Left cardiac atrium (tissue), 4 donors: ENCODE results near the gene SMAD6. TPM values are rescaled to one million over a fixed set of nuclear protein-coding genes. Genes with fewer than 3 reads are reported as not detected.
"Not testable (repeated sequence)": the region's sequence is repeated elsewhere in the genome, so short reads cannot be mapped to it uniquely, and the experiment has no call there.

Experiments
- ATAC-seq, 2 donors: fragments of 200-7000 bp; cut with Tn5 transposase; one replicate each; pipeline ENCODE4 v1.9.1; 2020; ENCODE audit warnings: mild to moderate bottlenecking in 2 of 2, moderate library complexity in 2 of 2
- DNase-seq: peaks from one replicate; pipeline ENCODE4 v3.0.0-alpha.2; 2020
- intact Hi-C, 2 donors: fragments of 100-400 bp; cut with DNase I; formaldehyde crosslinking; loops; one replicate each; pipeline versions ENCODE4 v1.14.1 to v1.15.1; 2022 to 2023
- total RNA-seq, 2 donors: library from RNA; stranded (reverse); fragmentation: NEBNext Ultra II Directional; extraction: Animal tissue kit (Norgen Biotek cat#: 25700); gene quantifications; one replicate each; pipeline ENCODE4 v1.2.1, GENCODE V29; 2021
- donor health status: DM: no; HTN: yes; CAD: no.
- donor health status: DM: no; HTN: yes; CAD: no; lungs with severe emphysema.
- donor health status: DM: yes; HTN: yes; CAD: no.
- donor health status: Dilated cardiomyopathy.

SMAD6 gene
- total RNA-seq, 2 donors from 2014 or later: 13.5 to 51.5 TPM

DNA sequence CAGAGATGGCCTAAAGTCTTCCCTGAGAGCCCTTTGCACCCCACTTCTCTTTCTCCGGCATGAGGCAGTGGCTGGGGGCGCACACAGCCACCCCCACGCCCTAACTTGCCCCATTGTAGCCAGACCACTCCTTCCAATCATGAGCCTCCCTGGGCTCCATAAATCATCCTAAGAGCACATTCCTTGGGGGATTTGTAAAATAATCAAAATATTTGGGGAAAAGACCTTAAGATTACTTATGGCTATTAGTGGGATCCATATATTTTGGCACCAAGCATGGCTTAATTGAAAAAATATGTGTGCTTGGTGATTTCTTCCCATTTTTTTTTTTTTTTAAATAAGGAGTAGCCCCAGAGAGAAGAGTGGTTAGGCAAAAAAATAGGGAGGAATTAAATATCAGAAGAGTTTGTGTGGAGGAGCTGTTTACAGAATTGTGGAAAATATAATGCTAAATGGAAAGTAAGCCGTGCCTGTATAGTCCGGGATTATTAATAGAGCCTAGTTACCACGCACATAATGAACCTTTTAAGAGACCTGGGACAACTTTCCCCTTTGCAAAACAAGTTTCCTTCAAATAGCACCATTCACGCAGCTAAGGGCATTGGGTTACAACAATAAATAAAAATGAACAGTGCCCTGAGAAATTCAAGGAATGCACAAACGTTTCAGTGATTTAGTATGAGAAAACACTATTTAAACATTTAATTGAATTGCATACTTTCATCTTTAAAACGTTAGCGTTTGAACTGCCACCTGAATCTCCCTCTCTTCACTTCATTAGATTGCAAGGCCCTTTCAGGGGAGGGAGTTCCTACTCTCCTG lies 46.1 kb downstream of the SMAD6 start:
- intact Hi-C loops: no loop called here
- DNase-seq: no peak
- ATAC-seq: no peak

DNA sequence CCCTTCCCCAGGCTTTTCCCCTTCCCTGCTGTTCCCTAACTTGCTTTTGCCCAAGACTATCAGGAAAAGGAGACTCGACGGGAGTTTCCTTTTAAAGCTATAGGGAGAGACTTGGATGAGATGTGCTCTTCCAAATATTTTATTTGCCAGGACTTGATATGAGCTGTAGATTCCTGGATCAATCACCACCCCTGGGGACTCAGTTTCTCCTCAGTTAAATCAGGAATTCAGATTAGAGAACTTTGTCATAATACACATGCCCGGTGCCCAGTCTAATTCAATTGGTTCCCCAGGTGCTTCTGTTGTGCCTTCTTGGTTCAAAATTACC lies 46.6 kb downstream of the SMAD6 start:
- intact Hi-C loops: no loop called here
- DNase-seq: peak; percentile 0
- ATAC-seq: no peak

- DNase-seq (peak; percentile 20), ATAC-seq (peak; percentile 32 to 45)
- intact Hi-C loops: no loop called here
Observed at GRCh38 chr15:66749841-66750575, 48.0 kb downstream of the SMAD6 start.

GRCh38 chr15:66750609-66751008 lies 48.6 kb downstream of the SMAD6 start:
- ATAC-seq (no peak), DNase-seq (peak; percentile 15)
- intact Hi-C loops: no loop called here

DNA sequence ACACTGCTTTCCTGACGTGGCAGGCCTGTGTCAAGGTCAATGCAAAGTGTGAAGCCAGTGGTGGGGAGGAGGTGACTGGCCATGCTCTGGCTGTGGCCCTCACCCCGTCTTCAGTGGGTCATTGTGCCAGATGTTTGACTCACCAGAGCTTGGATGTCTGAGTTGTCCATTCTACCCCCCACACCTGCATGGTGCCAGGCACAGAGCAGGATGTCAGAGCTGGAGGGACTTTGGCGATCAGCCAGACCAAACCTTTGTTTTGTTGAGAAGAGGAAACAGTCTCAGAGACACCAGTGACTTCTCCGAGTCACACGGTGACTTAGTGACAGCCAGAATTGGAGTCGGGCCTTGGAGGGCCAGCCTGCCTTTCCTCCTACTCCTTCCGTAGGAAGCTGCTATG lies 49.5 kb downstream of the SMAD6 start:
- intact Hi-C loops: no loop called here
- peak; percentile 17 to 51 for ATAC-seq
- DNase-seq: peak; percentile 46

DNA sequence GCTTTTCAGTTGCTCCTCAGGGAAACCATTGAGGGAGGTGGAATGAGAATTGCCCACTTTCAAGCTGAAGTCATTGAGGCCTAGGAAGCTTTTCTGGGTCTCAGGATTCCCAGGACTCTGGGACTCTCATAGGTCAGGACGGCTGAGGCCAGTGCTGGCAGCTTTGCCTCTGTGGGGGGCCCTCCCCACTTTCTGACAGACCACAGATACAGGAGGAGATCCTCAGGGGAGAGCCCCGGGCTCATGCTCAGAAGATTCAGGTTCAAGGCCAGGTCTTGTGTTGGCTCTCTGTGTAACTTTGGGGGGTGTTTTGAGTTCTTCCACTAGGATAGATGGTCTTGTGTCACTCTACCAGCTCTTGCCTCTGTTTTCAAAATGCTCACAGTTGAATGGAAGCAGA lies 50.0 kb downstream of the SMAD6 start:
- no peak for ATAC-seq
- DNase-seq: peak; percentile 19
- intact Hi-C loops: no loop called here

DNA sequence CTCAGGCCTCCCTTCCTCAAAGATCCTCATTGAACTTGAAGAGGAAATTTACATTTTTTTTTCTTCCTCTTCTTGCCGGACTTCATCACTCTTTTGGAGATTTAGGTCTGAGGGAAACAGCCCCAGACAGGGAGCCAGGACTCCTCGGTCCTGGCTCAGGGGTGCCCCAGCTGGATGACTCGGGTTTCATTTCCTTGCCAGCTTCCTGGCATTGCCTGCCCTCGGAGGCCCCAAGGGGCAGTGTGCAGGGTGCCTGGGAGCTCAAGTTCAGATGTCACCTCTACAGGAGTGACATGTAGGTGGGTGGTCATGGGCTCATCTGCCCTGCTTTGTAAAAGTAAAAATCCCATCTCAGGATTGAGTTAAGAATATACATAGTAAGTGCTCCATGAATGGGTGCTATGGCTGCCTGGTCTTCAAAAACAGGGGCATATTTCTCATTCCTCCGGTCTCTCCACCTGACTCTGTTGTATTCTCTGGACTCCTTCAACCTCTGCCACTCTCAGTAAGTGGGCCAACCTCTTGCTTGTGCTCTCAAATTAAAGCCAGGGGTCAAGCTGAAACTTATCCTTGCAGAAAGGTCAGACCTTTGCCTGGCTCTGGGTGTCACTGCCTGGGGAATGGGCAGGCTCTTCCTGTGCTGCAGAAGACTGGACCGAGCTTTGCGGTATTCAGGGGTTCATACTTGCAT lies 51.8 kb downstream of the SMAD6 start:
- intact Hi-C loops: no loop called here
- ATAC-seq (peak in 1 of 2 donors; percentile 43), DNase-seq (peak; percentile 16)

GRCh38 chr15:66754789-66755188 lies 52.8 kb downstream of the SMAD6 start:
- intact Hi-C loops: no loop called here
- ATAC-seq (no peak), DNase-seq (peak; percentile 0)

GRCh38 chr15:66755298-66756068 lies 53.4 kb downstream of the SMAD6 start:
- no peak for ATAC-seq
- peak; percentile 9 for DNase-seq
- intact Hi-C loops: no loop called here

DNA sequence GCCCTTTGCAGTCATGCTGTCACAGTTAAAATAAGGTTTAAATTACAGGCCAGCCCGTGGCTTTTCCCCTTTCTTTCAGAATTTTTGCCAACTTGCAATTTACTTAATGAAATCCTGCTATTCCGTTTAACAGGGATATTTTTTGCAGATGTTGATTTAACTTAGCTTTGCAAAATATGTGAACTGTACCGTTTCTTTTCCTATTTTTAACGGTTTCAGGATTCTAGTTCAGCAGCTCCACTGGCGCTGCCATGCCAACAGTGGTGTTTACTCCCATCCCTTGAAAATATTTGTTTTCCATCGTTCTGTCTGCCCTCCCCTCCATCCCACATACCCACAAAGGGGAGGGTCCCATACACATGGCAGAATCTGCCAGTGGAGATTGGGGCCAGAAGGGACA lies 54.3 kb downstream of the SMAD6 start:
- DNase-seq: peak; percentile 5
- ATAC-seq: no peak
- intact Hi-C loops: no loop called here

- DNase-seq: no peak
- no peak for ATAC-seq
- intact Hi-C loops: no loop called here
Observed at GRCh38 chr15:66757030-66757429, 55.0 kb downstream of the SMAD6 start.

DNA sequence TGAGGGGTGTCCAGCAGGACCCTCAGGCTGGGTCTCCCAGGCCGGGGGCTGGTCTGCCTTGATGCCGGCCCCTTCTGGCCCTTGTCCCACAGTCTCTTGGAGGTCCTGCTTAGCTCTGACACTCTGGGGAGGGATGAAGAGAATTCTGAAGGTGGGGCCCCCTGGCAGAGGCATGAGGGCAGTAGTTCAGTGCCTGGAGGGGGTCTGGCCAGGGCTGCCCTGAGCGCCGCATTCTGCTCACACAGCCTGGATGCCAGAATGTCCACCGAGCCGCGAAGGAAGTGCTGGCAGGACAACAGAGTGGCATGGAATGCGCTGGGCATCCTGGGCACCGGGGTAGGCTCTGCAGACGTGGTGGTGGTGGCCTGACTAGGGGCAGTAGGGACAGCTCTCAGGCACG lies 55.5 kb downstream of the SMAD6 start:
- intact Hi-C loops: no loop called here
- peak in 1 of 2 donors; percentile 23 for ATAC-seq
- DNase-seq: peak; percentile 30

DNA sequence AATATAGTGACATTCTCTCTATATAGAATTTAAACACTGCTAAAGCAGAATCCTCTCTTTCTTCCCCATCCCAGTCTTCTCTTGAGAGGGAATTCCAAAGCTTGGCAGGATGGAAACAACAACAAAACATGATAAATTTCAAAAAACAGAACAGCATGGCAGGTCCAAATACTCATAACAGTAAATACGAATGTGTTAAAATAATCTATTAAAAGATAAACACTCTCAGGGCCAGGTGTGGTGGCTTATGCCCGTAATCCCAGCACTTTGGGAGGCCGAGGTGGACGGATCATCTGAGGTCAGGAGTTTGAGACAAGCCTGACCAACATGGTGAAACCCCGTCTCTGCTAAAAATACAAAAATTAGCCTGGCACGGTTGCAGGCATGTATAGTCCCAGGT lies 56.2 kb downstream of the SMAD6 start:
- intact Hi-C loops, ATAC-seq, DNase-seq: not testable (repeated sequence)

DNA sequence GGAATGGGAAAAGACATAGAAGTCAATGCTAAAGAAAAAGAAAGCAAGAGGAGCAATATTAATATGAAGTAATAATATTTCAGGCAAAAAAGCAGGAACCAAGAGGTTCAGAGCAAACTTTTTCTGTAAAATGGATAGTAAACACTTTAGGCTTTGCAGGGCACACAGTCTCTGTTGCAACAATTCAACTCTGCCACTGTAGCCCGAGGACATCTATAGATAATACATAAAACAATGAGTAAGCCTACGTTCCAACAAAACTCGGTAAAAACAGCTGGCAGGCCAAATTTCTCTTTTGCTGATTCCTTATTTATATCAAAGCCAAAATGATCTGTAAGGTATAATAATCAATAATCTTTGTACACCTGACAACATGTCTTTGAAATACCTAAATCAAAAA lies 56.8 kb downstream of the SMAD6 start:
- DNase-seq (peak; percentile 1), ATAC-seq (no peak)
- intact Hi-C loops: no loop called here

- ATAC-seq (peak in 1 of 2 donors; percentile 8), DNase-seq (no peak)
- intact Hi-C loops: no loop called here
Observed at GRCh38 chr15:66760097-66760967, 58.3 kb downstream of the SMAD6 start.

DNA sequence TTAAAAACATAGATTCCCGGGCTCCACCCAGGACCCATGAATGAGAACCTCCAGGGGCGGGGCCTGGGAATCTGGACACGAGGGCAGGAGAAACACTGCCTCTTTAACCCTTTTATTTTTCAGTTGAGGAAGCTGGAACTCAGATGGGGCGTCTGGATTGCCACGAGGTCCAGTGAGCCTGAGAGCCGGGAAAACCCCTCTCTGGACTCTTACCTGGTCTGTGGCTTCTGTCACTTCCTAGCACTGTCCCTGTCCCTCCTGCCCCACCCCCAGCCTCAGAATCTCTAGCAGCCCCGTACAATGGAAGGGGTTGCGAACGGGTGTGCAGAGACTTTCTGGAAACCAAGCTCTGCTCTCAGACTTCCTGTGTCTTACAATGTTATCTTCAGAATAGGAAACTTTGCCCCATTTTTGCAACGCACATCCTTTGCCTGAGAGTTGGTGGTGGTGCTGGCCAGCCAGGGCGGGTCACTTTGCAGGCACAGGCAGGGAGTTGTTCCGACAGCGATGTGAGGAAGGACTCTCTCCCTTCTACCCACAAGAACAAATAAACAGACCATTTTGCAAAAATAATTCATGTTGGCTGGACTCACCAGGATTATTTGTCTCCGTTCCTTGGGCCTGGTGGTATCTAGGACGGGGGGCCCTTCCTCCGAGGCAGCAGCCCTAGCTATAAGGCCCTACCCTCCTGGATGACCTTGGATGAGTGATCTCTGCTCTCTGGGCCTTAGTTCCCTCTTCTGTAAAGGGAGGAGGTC lies 59.1 kb downstream of the SMAD6 start:
- peak; percentile 18 to 29 for ATAC-seq
- intact Hi-C loops: no loop called here
- DNase-seq: peak; percentile 77

DNA sequence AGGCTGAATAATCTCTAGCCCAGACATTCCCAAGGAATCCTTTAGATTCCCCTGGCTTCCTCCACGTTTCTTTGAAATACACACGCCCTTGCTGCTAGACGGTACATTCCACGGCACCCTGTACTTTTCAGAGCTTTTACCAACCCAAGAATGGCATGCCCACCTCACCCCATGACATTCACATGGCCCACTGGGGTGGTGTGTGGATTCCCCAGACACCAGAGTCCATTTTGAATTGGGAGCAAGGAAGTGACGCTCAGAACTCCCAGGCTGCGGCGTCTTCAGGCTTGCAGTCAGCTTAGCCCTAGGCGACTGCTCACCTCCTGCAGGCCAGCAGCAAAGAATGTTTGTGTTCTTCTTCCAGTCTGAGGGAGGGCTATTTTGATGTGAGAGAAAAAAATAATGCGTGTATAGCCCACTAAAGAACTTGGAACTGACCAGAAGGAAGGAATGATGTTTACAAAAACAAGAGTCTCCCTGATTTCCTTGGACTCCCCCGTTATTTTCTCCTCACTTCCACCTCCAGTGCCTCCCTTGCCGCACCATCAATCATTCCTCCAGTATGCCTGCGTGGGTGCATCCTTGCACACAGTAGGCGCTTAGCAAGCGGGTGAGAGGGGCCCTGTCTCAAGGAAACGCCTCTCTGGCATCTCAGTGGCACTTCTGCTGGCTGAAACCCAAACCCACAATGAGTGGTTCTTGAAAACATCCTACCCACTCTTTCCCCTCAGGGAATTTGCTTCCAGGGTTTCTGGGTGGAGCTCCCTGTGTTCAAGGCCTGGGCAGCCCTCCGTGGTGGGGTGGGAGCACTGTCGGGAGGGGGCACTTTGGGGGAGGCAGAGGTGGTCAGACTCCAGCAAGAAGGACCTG lies 59.9 kb downstream of the SMAD6 start:
- ATAC-seq (no peak), DNase-seq (no peak)
- intact Hi-C loops: no loop called here
